IMR-90 (cell line): Measurements from ENCODE around the gene PON2.

Source experiments
- BHLHE40 ChIP-seq: fragments of 150-350 bp; IDR thresholded peaks from 2 replicates; pipeline ENCODE4 v1.6.1; 2016; ENCODE audit warnings: mild to moderate bottlenecking, low read depth, low read length
- CEBPB ChIP-seq: IDR thresholded peaks from 2 replicates; pipeline ENCODE4 v1.6.1; 2012; ENCODE audit warnings: low read depth, low read length, improper control_type of control experiment
- POLR2A ChIP-seq: IDR thresholded peaks from 2 replicates; pipeline ENCODE4 v1.6.1; 2012; ENCODE audit warnings: mild to moderate bottlenecking, low read depth, low read length
- RAD21 ChIP-seq: IDR thresholded peaks from 2 replicates; pipeline ENCODE4 v1.6.1; 2012; ENCODE audit warnings: low read length, improper control_type of control experiment
- RCOR1 ChIP-seq: IDR thresholded peaks from 2 replicates; pipeline ENCODE4 v1.6.1; 2012; ENCODE audit warnings: mild to moderate bottlenecking, low read length, improper control_type of control experiment; ENCODE audit not compliant: insufficient replicate concordance
- RFX5 ChIP-seq: IDR thresholded peaks from 2 replicates; pipeline ENCODE4 v1.8.0; 2012; ENCODE audit warnings: low read depth, mild to moderate bottlenecking, low read length, moderate library complexity
- SMC3 ChIP-seq: fragments of 150-350 bp; IDR thresholded peaks from 2 replicates; pipeline ENCODE4 v1.6.1; 2016; ENCODE audit warnings: low read depth, mild to moderate bottlenecking, antibody characterized with exemption, low read length, moderate library complexity
- TF ChIP-seq, protein P1 (sequence below): conservative IDR thresholded peaks from 2 replicates; pipeline ENCODE4 v1.5.1; 2012; ENCODE audit warnings: mild to moderate bottlenecking, low read depth, low read length, improper control_type of control experiment
- TF ChIP-seq, protein P2 (sequence below): fragments of 150-350 bp; IDR thresholded peaks from 2 replicates; pipeline ENCODE4 v1.6.1; 2016; ENCODE audit warnings: low read depth, mild to moderate bottlenecking, low read length, moderate library complexity, borderline replicate concordance
- TF ChIP-seq, protein P3 (sequence below): fragments of 150-350 bp; IDR thresholded peaks from 2 replicates; pipeline ENCODE4 v1.6.1; 2017; ENCODE audit warnings: mild to moderate bottlenecking, antibody characterized with exemption, low read length, low read depth

DNA sequence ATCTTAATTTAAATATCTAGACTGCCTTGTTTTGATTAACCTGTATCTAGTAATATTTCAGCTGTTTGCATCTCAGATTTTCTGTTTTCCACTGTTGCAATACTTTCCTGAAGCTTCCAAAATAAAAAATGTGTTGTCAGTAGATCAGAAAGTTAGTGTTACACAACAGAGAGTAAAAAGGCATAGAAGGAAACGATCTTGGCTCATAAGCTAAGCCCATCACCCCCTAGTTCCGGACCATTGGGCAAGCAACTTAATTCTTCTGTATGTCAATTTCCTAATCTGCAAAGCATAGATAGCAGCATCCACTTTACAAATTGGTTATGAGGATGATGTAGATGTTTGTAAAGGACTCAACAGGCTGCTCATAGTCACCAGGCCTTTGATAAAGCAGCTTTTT lies 43.1 kb downstream of the PON2 start:
- TF ChIP-seq, protein P1, sequence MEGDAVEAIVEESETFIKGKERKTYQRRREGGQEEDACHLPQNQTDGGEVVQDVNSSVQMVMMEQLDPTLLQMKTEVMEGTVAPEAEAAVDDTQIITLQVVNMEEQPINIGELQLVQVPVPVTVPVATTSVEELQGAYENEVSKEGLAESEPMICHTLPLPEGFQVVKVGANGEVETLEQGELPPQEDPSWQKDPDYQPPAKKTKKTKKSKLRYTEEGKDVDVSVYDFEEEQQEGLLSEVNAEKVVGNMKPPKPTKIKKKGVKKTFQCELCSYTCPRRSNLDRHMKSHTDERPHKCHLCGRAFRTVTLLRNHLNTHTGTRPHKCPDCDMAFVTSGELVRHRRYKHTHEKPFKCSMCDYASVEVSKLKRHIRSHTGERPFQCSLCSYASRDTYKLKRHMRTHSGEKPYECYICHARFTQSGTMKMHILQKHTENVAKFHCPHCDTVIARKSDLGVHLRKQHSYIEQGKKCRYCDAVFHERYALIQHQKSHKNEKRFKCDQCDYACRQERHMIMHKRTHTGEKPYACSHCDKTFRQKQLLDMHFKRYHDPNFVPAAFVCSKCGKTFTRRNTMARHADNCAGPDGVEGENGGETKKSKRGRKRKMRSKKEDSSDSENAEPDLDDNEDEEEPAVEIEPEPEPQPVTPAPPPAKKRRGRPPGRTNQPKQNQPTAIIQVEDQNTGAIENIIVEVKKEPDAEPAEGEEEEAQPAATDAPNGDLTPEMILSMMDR: no peak
- TF ChIP-seq, protein P2, sequence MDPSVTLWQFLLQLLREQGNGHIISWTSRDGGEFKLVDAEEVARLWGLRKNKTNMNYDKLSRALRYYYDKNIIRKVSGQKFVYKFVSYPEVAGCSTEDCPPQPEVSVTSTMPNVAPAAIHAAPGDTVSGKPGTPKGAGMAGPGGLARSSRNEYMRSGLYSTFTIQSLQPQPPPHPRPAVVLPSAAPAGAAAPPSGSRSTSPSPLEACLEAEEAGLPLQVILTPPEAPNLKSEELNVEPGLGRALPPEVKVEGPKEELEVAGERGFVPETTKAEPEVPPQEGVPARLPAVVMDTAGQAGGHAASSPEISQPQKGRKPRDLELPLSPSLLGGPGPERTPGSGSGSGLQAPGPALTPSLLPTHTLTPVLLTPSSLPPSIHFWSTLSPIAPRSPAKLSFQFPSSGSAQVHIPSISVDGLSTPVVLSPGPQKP: no peak
- no peak for TF ChIP-seq SMC3
- no peak for TF ChIP-seq POLR2A
- TF ChIP-seq RFX5: no peak
- TF ChIP-seq, protein P3, sequence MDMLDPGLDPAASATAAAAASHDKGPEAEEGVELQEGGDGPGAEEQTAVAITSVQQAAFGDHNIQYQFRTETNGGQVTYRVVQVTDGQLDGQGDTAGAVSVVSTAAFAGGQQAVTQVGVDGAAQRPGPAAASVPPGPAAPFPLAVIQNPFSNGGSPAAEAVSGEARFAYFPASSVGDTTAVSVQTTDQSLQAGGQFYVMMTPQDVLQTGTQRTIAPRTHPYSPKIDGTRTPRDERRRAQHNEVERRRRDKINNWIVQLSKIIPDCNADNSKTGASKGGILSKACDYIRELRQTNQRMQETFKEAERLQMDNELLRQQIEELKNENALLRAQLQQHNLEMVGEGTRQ: no peak
- TF ChIP-seq RCOR1: no peak
- no peak for TF ChIP-seq RAD21
- TF ChIP-seq BHLHE40: no peak
- no peak for TF ChIP-seq CEBPB
